ENCODE data around the gene FHOD3. TPM values are rescaled to one million over a fixed set of nuclear protein-coding genes. Genes with fewer than 3 reads are reported as not detected.

The FHOD3 gene
- total and polyA plus RNA-seq, 2 of the 8 experiments (the other 6 are each of a cell fraction or from before 2014, with no cell fraction given): 9.7 to 10.5 TPM

DNA sequence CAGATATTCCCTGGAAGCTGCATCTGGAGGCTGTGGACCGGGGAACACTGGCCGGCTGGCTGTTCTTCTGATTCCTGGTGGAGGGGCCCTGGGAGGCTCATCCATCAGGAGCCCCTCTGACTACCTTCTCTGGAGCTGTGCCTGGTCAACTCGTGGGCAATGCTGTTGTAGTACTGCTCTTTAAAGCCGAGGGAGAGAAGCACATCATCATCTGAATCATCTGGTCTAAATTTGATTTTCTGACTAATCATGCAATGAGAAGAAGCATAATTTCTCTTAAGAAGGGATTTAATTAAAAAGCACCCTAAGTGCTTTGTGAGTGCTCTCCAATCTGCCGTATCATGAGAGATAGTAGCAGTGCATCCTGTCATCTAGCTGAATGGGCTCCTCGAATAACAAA, 229.5 kb downstream of the FHOD3 start:
- Histone ChIP-seq H3K27ac (ENCODE audit: low read depth, low read length) (no peak overlapping the region), H3K27me3 (replicated peaks in 1 of 4; ENCODE audit: control insufficient read depth in 3 of 4, extremely low read depth in 1 of 4, insufficient read depth in 3 of 4, low read length in 3 of 4) (no peaks in the 10 kb centered on the region), H4K5ac (ENCODE audit: insufficient read length, low read depth, low read length) (no peak overlapping the region), H3K18ac (ENCODE audit: extremely low read depth, low read length) (no peak overlapping the region), H3K23me2 (ENCODE audit: low read depth, low read length) (no peaks in the 10 kb centered on the region), H2BK12ac (ENCODE audit: low read depth, low read length) (no peak overlapping the region), H3K56ac (replicated peaks; ENCODE audit: insufficient read length, low read depth, low read length) (no peak overlapping the region), H3K14ac (ENCODE audit: insufficient read length) (no peak overlapping the region), H3K9ac (replicated peaks in 1 of 4; ENCODE audit: extremely low read depth in 1 of 4, low read depth in 3 of 4, low read length in 3 of 4) (no peak overlapping the region), H4K8ac (ENCODE audit: extremely low read depth, insufficient read depth, low read length) (no peak overlapping the region), H3K4me3 (ENCODE audit: extremely low read depth in 1 of 4, insufficient read depth in 2 of 4, low read depth in 3 of 4, low read length in 4 of 4) (no peak overlapping the region), H4K91ac (replicated peaks; ENCODE audit: insufficient read length, low read length) (no peak overlapping the region), H3K4me2 (ENCODE audit: insufficient read depth in 1 of 2, low read depth in 2 of 2, low read length in 2 of 2) (no peak overlapping the region), H2AK5ac (ENCODE audit: low read depth, low read length) (no peak overlapping the region), H3K4ac (replicated peaks; ENCODE audit: insufficient read length, low read depth, low read length) (no peak overlapping the region), H3K79me2 (ENCODE audit: control insufficient read depth in 1 of 2, insufficient read depth in 2 of 2, low read length in 2 of 2) (no peaks in the 10 kb centered on the region), H2BK15ac (ENCODE audit: low read length) (no peak overlapping the region), H2BK120ac (replicated peaks; ENCODE audit: low read depth, low read length) (no peak overlapping the region), H3K79me1 (ENCODE audit: low read depth, low read length) (no peaks in the 10 kb centered on the region), H3K9me3 (ENCODE audit: insufficient read depth in 2 of 2, low read depth in 1 of 2, low read length in 1 of 2) (no peaks in the 10 kb centered on the region), H4K20me1 (replicated peaks in 1 of 2; ENCODE audit: control insufficient read depth in 1 of 2, insufficient read depth in 2 of 2, low read length in 2 of 2) (no peaks in the 10 kb centered on the region), H3K4me1 (replicated peaks in 1 of 4; ENCODE audit: control insufficient read depth in 3 of 4, insufficient read depth in 4 of 4, low read length in 3 of 4) (peaks cover 0 to 13% (median 3%) of the 10 kb centered on the region in 4 experiments; a peak in 4 of 7 replicates), H2BK20ac (ENCODE audit: low read length) (no peak overlapping the region), H3K23ac (ENCODE audit: insufficient read length) (no peak overlapping the region), H3K36me3 (ENCODE audit: control insufficient read depth in 2 of 4, insufficient read depth in 4 of 4, low read length in 3 of 4) (no peaks in the 10 kb centered on the region), H2BK5ac (ENCODE audit: low read depth, low read length) (no peak overlapping the region), H2AFZ (ENCODE audit: low read length) (no peak overlapping the region)
- 86% methylated on average over 6 of the region's 6 CpGs; no CpG with 5 or more reads in 1 of the 2 experiments for WGBS, 2 experiments (ENCODE audit: extremely low coverage in 1 of 2, insufficient coverage in 1 of 2, insufficient read length in 1 of 2, insufficient replicate concordance in 2 of 2, low coverage in 1 of 2, low lambda C conversion rate in 2 of 2, missing lambda C conversion rate in 1 of 2)
- ChIA-PET CTCF (ENCODE audit: partially characterized antibody) (interaction anchor here (0.7 to 2.7 kb wide), 6 partner anchors 8 to 107 kb away, joined by 3 to 10 read pairs (median 4); no protein-coding TSS in a partner anchor), POLR2A (ENCODE audit: partially characterized antibody) (no interaction called here)
- DNase-seq (ENCODE audit: low read depth in 1 of 2, low spot score in 2 of 2) (no peak), FAIRE-seq (no peak)
- TF ChIP-seq, protein P1, sequence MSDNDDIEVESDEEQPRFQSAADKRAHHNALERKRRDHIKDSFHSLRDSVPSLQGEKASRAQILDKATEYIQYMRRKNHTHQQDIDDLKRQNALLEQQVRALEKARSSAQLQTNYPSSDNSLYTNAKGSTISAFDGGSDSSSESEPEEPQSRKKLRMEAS (IDR thresholded peaks at IDR 0.05): no peak
- TF ChIP-seq ZNF274 (IDR thresholded peaks at IDR 0.05; ENCODE audit: borderline replicate concordance, extremely low read depth, low read length): no peak
- TF ChIP-seq EP300 (IDR thresholded peaks at IDR 0.05; ENCODE audit: borderline replicate concordance in 1 of 2, low read depth in 2 of 2, low read length in 2 of 2): no peak
- TF ChIP-seq SIX5 (IDR thresholded peaks at IDR 0.05; ENCODE audit: low read depth, low read length): no peak
- no peak for TF ChIP-seq GTF2F1 (IDR thresholded peaks at IDR 0.05; ENCODE audit: borderline replicate concordance, low read depth, low read length)
- TF ChIP-seq BCL11A (IDR thresholded peaks at IDR 0.05; ENCODE audit: low read depth in 2 of 2, low read length in 2 of 2): no peak
- no peak for TF ChIP-seq CTBP2 (IDR thresholded peaks at IDR 0.05; ENCODE audit: borderline replicate concordance, insufficient read depth, insufficient read length, low read length)
- no peak for TF ChIP-seq PHF8 (conservative IDR thresholded peaks at IDR 0.05; ENCODE audit: low read depth, low read length)
- no peak for TF ChIP-seq TBP (IDR thresholded peaks at IDR 0.05; ENCODE audit: low read depth, low read length)
- no peak for TF ChIP-seq KDM5A (IDR thresholded peaks at IDR 0.05; ENCODE audit: low read length)
- TF ChIP-seq, protein P2, sequence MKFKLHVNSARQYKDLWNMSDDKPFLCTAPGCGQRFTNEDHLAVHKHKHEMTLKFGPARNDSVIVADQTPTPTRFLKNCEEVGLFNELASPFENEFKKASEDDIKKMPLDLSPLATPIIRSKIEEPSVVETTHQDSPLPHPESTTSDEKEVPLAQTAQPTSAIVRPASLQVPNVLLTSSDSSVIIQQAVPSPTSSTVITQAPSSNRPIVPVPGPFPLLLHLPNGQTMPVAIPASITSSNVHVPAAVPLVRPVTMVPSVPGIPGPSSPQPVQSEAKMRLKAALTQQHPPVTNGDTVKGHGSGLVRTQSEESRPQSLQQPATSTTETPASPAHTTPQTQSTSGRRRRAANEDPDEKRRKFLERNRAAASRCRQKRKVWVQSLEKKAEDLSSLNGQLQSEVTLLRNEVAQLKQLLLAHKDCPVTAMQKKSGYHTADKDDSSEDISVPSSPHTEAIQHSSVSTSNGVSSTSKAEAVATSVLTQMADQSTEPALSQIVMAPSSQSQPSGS (IDR thresholded peaks at IDR 0.05; ENCODE audit: low read length): no peak
- TF ChIP-seq SIN3A (conservative IDR thresholded peaks at IDR 0.05 in 1 of 2, IDR thresholded peaks at IDR 0.05 in 1 of 2; ENCODE audit: low read depth in 1 of 2, low read length in 2 of 2): no peak
